ENCODE data around the gene NUDT8.
"Not testable (repeated sequence)": the region's sequence is repeated elsewhere in the genome, so short reads cannot be mapped to it uniquely, and the experiment has no call there.

Gene NUDT8

DNA sequence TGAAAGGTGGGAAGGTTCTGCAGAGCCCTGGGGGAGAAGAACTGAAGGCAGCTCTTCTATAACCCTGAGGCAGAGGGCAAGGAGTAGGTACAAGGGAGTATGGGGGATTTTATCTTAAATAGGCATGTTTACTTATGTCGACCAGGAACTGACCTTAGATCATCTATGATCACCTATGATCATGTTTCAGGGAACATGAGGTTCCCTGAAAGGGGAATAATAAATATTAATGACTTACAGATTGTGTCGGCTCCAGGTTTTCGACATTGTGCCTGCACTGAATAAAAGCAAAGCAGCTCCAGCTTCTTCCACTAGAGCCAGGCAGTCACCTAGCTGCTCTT is 36.2 kb downstream of the NUDT8 start:
- FAIRE-seq, result no peak
- no peak for DNase-seq (ENCODE audit: low spot score)

DNA sequence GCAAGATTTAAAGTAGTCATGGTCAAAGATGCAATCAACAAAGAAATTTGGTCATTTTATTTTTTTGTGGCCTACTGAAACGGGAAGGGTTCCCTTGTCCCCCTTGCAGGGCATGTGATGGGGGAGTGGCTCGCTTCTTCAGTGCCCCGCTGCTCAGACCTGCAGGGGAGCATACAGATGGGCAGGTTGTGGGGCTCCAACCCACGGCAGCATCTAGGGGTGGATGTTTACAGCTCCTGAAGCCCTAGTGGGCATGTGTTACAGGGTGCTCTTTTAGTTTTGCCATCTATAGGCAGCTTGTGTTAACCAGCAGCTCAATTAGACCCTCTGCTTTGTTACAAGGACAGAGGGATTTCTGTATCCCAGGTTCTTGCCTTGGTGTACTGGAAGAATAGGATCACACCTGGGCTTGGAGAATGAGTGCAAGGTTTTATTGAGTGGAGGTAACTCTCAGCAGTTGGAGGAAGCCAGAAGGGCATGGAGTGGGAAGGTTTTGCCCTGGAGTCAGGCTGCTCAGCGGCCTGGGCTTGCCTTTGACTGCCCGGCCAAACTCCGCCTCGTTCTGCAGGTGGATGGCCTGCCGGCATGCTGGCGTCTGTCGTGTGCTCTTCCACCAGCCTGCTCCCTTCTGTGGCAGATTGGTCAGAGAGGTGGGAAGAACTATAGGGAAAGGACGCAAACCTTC is 36.7 kb downstream of the NUDT8 start:
- no peak for FAIRE-seq
- no peak for DNase-seq (ENCODE audit: low spot score)

DNA sequence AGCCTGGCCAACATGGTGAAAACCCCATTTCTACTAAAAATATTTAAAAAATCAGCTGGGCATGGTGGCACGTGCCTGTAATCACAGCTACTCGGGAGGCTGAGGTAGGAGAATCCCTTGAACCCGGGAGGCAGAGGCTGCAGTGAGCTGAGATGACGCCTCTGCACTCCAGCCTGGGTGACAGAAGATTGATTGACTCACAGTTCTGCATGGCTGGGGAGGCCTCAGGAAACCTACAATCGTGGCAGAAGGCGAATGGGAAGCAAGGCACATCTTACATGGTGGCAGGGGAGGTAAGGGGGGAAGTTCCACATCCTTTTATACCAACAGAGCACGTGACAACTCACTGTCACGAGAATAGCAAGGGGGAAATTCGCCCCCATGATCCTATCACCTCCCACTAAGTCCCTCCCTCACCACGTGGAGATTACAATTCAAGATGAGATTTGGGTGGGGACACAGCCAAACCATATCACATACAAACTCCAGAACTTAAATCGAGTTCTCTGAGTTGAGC is 40.8 kb downstream of the NUDT8 start:
- FAIRE-seq; DNase-seq (ENCODE audit: low spot score): not testable (repeated sequence)

DNA sequence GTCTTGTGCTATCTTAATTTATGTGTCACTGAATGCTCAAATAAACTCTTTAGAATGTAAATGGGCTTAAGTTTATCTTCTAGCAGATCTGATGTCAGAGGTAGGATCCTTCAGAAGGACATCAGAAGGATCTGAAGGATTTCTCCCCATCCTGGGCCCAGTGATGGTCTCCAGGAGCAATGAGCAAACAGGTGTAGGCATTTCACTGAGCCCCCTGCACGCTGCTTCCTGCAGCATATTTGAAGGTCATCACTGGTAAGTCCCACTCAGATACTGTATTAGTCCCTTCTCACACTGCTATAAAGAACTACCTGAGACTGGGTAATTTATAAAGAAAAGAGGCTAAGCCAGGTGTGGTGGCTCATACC is 41.6 kb downstream of the NUDT8 start:
- FAIRE-seq (no peak), DNase-seq (ENCODE audit: low spot score) (no peak)

DNA sequence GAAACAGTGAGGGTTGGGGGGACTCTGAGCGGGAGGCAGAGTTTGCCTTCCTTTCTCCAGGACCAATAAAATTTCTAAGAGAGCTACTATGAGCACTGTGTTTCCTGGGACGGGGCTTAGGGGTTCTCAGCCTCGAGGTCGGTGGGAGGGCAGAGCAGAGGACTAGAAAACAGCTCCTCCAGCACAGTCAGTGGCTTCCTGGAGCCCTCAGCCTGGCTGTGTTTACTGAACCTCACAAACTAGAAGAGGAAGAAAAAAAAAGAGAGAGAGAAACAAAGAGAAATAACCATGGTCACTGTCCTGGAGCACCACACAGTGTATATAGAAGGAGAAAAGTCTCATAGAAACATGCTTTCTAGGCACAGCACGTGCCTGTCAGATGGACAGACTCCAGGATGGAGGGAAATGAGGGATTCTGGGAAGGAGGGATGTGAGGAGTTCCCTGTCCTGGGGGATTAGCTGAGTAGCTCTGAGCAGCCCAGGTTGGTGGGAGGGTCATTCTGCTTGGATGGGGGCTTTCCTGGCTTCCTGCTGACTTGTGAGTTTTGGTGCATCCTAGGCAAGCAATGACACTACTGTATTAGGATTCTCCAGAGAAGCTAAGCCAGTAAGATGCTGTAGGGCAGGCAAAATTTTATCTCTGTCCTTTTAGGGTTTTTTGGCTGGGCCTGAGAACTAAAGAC is 43.0 kb downstream of the NUDT8 start:
- no peak for DNase-seq (ENCODE audit: low spot score)
- FAIRE-seq, result no peak

DNA sequence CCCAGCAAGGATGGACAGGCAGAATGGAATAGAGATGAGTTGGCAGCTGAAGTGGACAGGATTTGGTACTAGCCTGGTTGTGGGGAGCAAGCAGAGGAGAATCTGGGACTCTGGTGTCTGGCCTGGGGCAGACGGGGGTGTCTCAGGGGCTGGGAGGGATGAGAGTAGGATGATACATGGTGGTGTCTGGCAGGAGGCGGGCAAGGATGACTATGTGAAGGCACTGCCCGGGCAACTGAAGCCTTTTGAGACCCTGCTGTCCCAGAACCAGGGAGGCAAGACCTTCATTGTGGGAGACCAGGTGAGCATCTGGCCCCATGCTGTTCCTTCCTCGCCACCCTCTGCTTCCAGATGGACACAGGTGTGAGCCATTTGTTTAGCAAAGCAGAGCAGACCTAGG is 43.8 kb downstream of the NUDT8 start:
- FAIRE-seq, result no peak
- no peak for DNase-seq (ENCODE audit: low spot score)

DNA sequence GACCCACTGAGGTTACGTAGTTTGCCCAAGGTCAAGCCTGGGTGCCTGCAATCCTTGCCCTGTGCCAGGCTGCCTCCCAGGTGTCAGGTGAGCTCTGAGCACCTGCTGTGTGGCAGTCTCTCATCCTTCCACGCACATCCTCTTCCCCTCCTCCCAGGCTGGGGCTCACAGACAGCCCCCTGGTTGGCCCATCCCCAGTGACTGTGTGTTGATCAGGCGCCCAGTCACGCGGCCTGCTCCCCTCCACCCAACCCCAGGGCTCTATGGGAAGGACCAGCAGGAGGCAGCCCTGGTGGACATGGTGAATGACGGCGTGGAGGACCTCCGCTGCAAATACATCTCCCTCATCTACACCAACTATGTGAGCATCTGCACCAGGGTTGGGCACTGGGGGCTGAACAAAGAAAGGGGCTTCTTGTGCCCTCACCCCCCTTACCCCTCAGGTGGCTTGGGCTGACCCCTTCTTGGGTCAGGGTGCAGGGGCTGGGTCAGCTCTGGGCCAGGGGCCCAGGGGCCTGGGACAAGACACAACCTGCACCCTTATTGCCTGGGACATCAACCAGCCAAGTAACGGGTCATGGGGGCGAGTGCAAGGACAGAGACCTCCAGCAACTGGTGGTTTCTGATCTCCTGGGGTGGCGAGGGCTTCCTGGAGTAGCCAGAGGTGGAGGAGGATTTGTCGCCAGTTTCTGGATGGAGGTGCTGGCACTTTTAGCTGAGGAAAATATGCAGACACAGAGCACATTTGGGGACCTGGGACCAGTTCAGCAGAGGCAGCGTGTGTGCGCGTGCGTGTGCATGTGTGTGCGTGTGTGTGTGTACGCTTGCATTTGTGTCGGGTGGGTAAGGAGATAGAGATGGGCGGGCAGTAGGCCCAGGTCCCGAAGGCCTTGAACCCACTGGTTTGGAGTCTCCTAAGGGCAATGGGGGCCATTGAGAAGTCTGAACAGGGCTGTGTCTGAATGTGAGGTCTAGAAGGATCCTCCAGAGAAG is 44.6 kb downstream of the NUDT8 start:
- FAIRE-seq (no peak), DNase-seq (ENCODE audit: low spot score) (no peak)

DNA sequence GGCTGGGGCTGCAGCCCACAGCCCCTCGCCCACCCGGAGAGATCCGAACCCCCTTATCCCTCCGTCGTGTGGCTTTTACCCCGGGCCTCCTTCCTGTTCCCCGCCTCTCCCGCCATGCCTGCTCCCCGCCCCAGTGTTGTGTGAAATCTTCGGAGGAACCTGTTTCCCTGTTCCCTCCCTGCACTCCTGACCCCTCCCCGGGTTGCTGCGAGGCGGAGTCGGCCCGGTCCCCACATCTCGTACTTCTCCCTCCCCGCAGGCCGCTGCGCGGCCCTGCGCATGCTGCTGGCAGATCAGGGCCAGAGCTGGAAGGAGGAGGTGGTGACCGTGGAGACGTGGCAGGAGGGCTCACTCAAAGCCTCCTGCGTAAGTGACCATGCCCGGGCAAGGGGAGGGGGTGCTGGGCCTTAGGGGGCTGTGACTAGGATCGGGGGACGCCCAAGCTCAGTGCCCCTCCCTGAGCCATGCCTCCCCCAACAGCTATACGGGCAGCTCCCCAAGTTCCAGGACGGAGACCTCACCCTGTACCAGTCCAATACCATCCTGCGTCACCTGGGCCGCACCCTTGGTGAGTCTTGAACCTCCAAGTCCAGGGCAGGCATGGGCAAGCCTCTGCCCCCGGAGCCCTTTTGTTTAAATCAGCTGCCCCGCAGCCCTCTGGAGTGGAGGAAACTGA is 45.4 kb downstream of the NUDT8 start:
- DNase-seq (ENCODE audit: low spot score) (no peak), FAIRE-seq (no peak)

DNA sequence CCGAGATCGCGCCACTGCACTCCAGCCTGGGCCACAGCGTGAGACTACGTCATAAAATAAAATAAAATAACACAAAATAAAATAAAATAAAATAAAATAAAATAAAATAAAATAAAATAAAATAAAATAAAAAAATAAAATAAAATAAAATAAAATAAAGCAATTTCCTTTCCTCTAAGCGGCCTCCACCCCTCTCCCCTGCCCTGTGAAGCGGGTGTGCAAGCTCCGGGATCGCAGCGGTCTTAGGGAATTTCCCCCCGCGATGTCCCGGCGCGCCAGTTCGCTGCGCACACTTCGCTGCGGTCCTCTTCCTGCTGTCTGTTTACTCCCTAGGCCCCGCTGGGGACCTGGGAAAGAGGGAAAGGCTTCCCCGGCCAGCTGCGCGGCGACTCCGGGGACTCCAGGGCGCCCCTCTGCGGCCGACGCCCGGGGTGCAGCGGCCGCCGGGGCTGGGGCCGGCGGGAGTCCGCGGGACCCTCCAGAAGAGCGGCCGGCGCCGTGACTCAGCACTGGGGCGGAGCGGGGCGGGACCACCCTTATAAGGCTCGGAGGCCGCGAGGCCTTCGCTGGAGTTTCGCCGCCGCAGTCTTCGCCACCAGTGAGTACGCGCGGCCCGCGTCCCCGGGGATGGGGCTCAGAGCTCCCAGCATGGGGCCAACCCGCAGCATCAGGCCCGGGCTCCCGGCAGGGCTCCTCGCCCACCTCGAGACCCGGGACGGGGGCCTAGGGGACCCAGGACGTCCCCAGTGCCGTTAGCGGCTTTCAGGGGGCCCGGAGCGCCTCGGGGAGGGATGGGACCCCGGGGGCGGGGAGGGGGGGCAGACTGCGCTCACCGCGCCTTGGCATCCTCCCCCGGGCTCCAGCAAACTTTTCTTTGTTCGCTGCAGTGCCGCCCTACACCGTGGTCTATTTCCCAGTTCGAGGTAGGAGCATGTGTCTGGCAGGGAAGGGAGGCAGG is 46.2 kb downstream of the NUDT8 start, which contains the start of gene GSTP1:
Gene GSTP1 (plus strand): TSS at position 566 of the 958 bp plus-strand sequence. CDS start 32 bp downstream, at position 598.
- FAIRE-seq (no peak), DNase-seq (ENCODE audit: low spot score) (peak; percentile 87)

DNA sequence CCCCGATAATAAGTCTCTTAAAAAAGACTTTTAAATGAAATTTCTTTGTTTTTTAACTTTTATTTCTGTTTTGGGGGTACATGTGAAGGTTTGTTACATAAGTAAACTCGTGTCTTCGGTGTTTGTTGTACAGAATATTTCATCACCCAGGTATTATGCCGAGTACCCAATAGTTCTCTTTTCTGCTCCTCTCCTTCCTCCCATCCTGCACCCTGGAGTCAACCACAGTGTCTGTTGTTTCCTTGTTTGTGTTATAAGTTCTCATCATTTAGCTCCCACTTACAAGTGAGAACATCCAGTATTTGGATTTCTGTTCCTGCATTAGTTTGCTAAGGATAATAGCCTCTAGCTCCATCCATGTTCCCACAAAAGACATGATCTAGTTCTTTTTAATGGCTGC is 47.7 kb downstream of the NUDT8 start:
- no peak for DNase-seq (ENCODE audit: low spot score)
- FAIRE-seq, result no peak

DNA sequence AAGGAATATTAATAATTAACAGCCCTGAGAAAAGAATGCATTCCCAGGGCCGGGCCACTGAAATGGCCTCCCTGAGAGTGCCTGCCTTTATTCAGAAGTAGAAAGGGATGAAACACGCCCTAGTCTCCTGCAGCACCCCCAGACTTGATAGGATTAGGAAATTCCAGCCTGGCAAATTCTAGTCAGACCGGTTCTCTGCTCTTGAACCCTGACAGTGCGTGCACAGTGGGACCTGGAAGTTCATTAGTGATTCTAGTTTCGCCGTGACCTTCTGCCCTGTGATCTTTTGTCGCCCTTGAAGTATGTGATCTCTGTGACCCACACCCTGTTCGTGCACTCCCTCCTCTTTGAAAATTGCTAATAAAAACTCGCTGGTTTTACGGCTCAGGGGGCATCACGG is 48.3 kb downstream of the NUDT8 start:
- peak; percentile 6 for DNase-seq (ENCODE audit: low spot score)
- FAIRE-seq, result no peak

DNA sequence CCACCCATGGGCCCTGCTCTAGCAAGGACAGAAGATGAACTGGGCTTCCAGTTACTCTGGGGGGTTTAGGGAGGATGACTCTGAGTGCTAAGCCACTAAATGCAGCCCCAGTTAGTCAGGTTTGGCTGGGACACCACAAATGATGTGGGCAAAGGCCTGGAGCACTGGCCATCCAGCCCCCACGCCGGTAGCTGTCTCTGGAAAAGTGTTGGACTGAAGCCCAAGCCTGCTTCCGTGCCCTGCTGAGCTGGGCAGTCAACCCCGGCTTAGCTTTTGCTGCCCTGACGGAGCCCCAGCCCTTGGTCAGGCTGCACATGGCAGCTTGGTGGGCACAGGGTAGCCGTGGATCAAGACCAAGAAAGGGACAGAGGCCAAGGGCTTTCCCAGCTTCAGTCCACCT is 51.8 kb downstream of the NUDT8 start:
- FAIRE-seq (no peak), DNase-seq (ENCODE audit: low spot score) (no peak)

Data from RCC 7860 (cell line).